Measurements from ENCODE around the gene GRID1.

GRID1 gene

GRCh38 chr10:85915245-85915846 lies 451.2 kb downstream of the GRID1 start:
- FAIRE-seq (no peak), DNase-seq (ENCODE audit: insufficient read length, low spot score) (no peak)
- TF ChIP-seq, protein P1, sequence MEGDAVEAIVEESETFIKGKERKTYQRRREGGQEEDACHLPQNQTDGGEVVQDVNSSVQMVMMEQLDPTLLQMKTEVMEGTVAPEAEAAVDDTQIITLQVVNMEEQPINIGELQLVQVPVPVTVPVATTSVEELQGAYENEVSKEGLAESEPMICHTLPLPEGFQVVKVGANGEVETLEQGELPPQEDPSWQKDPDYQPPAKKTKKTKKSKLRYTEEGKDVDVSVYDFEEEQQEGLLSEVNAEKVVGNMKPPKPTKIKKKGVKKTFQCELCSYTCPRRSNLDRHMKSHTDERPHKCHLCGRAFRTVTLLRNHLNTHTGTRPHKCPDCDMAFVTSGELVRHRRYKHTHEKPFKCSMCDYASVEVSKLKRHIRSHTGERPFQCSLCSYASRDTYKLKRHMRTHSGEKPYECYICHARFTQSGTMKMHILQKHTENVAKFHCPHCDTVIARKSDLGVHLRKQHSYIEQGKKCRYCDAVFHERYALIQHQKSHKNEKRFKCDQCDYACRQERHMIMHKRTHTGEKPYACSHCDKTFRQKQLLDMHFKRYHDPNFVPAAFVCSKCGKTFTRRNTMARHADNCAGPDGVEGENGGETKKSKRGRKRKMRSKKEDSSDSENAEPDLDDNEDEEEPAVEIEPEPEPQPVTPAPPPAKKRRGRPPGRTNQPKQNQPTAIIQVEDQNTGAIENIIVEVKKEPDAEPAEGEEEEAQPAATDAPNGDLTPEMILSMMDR (IDR thresholded peaks at IDR 0.05; ENCODE audit: insufficient read depth, missing control alignments): no peak

DNA sequence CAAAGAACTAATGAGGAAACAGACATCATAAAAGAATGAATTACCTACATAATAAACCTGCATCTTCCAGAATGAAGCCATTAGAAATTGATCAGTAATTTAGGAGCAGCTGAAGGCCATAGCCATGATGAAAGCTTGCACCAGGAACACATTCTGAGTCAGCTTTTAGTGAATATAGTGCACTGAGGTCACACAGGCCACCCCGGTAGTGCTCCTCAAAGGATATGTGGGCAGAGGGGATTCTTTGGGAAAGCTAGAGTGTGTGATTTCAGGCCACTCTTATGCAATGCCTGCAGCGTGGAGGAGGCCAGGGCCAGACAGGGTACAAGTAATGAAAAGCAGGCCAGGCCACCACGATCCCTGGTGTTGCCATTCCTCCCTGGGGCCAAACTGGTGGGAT lies 451.9 kb downstream of the GRID1 start:
- FAIRE-seq: no peak
- TF ChIP-seq, protein P1 (IDR thresholded peaks at IDR 0.05; ENCODE audit: insufficient read depth, missing control alignments): no peak

GRCh38 chr10:85908462-85908861 lies 458.1 kb downstream of the GRID1 start:
- DNase-seq (ENCODE audit: insufficient read length, low spot score) (no peak), FAIRE-seq (no peak)
- TF ChIP-seq, protein P1 (IDR thresholded peaks at IDR 0.05; ENCODE audit: insufficient read depth, missing control alignments): no peak

More for the DNA sequence above, 451.9 kb downstream of the GRID1 start:
- no peak for DNase-seq (ENCODE audit: insufficient read length, low spot score)

DNA sequence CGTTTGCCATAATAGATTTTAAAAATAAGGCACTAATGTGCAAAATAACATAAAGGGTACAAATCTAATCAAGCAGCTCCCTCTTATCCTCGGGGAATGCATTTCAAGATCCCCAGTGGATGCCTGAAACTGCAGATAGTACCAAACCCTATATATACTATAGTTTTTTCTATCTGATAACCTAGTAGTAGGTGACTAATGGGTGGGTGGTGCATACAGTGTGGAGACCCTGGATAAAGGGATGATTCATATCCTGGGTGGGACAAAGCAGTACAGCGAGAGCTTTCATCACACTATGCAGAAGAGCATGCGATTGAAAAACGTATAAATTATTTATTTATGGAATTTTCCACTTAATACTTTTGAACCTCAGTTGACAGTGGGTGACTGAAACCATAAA lies 464.5 kb downstream of the GRID1 start:
- TF ChIP-seq, protein P1 (IDR thresholded peaks at IDR 0.05; ENCODE audit: insufficient read depth, missing control alignments): no peak
- DNase-seq (ENCODE audit: insufficient read length, low spot score) (no peak), FAIRE-seq (no peak)

DNA sequence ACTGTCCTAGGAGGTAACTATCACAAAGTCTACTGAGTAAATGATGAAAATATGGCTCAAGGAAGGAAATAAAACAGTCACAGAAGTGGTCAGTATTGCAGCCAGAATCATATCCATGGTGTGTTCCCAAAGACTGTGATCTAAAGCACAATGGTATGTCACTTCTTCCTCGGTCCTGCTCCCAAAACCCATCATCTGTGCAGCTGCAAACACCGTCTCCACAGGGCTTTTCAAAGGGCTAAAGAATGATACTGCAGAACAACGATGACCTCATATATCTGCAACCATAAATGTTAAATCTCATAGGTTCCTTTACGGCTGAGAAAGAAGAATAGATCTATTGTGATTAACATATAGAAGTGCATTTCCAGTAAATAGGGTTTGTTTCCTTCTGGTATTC lies 465.0 kb downstream of the GRID1 start:
- FAIRE-seq: no peak
- TF ChIP-seq, protein P1 (IDR thresholded peaks at IDR 0.05; ENCODE audit: insufficient read depth, missing control alignments): no peak
- DNase-seq (ENCODE audit: insufficient read length, low spot score): no peak

DNA sequence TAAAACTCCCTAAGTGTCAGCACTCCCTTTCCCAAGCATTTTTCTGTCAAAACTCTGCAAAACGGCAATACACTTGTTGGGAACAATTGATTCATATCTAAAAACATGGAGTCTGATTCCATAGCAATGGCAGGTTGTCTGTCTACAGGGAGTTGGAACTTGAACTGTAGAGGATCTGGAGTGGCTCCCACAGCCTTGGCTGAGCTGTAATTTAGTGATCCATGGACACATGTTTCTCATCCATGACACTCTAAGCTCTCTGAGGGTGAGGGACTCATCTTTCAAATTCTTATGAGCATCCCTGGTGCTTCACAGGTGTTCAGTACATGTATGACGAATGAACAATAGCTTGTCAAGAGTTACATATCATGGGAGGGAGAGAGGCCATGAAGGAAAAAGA lies 466.1 kb downstream of the GRID1 start:
- TF ChIP-seq, protein P1 (IDR thresholded peaks at IDR 0.05; ENCODE audit: insufficient read depth, missing control alignments): no peak
- FAIRE-seq (no peak), DNase-seq (ENCODE audit: insufficient read length, low spot score) (no peak)

- DNase-seq (ENCODE audit: insufficient read length, low spot score) (no peak), FAIRE-seq (no peak)
- TF ChIP-seq, protein P1 (IDR thresholded peaks at IDR 0.05; ENCODE audit: insufficient read depth, missing control alignments): no peak
Measured at GRCh38 chr10:85900061-85900460, 466.5 kb downstream of the GRID1 start.
